Natural killer cell (primary cell): ENCODE results near the gene SUSD3. TPM values are rescaled to one million over a fixed set of nuclear protein-coding genes. Genes with fewer than 3 reads are reported as not detected.
"Not testable (repeated sequence)": the region's sequence is repeated elsewhere in the genome, so short reads cannot be mapped to it uniquely, and the experiment has no call there.

ENCODE experiments used
- ATAC-seq, 3 donors: fragments of 150-1000 bp in 2 of 3; fragments of 200-7000 bp in 1 of 3; cut with Tn5 transposase; 1 replicate in 1 of 3; 2 replicates in 2 of 3; pipeline ENCODE4 v1.10.0; 2021; ENCODE audit warnings: mild to moderate bottlenecking in 2 of 3, moderate library complexity in 2 of 3
- DNase-seq, 2 donors: peaks; one replicate each; pipeline versions ENCODE4 v3.0.0 to v3.0.0-alpha.2; 2013 to 2021; ENCODE audit warnings: mixed read lengths in 1 of 2
- H3K27ac ChIP-seq: one replicate; pipeline ENCODE4 v1.5.1; 2013; ENCODE audit warnings: mild to moderate bottlenecking, low read length
- H3K27me3 ChIP-seq: one replicate; pipeline ENCODE4 v1.6.1; 2013; ENCODE audit warnings: low read length; ENCODE audit not compliant: control insufficient read depth, insufficient read depth
- H3K36me3 ChIP-seq: one replicate; pipeline ENCODE4 v1.6.1; 2013; ENCODE audit warnings: low read length; ENCODE audit not compliant: control insufficient read depth, insufficient read depth
- H3K4me1 ChIP-seq: one replicate; pipeline ENCODE4 v1.6.1; 2013; ENCODE audit warnings: low read length; ENCODE audit not compliant: control insufficient read depth, insufficient read depth
- H3K4me3 ChIP-seq: one replicate; pipeline ENCODE4 v1.5.1; 2013; ENCODE audit warnings: low read length
- H3K9me3 ChIP-seq: one replicate; pipeline ENCODE4 v1.6.1; 2013; ENCODE audit warnings: low read length; ENCODE audit not compliant: control insufficient read depth, insufficient read depth
- H3K27ac Mint-ChIP-seq, 2 donors: one replicate each; pipeline ENCODE4 v1.8.0; 2022; ENCODE audit warnings: mild to moderate bottlenecking in 2 of 2, mixed read lengths in 2 of 2, moderate library complexity in 1 of 2
- H3K27me3 Mint-ChIP-seq, 2 donors: one replicate each; pipeline ENCODE4 v1.8.0; 2022; ENCODE audit warnings: low read depth in 2 of 2, mixed read lengths in 2 of 2
- H3K36me3 Mint-ChIP-seq: one replicate; pipeline ENCODE4 v1.8.0; 2022; ENCODE audit warnings: mixed read lengths
- H3K4me1 Mint-ChIP-seq, 2 donors: one replicate each; pipeline ENCODE4 v1.8.0; 2022; ENCODE audit warnings: mixed read lengths in 2 of 2
- H3K4me3 Mint-ChIP-seq: one replicate; pipeline ENCODE4 v1.8.0; 2022; ENCODE audit warnings: mild to moderate bottlenecking, moderate library complexity, mixed read lengths
- H3K9me3 Mint-ChIP-seq, 2 donors: one replicate each; pipeline ENCODE4 v1.8.0; 2022; ENCODE audit warnings: mixed read lengths in 2 of 2
- WGBS: methylation state at CpG from one replicate; pipeline ENCODE4 v1.1.7; 2013; ENCODE audit warnings: missing lambda C conversion rate; ENCODE audit not compliant: insufficient coverage; 5-methylcytosine and 5-hydroxymethylcytosine counted together
- intact Hi-C: fragments of 100-400 bp; cut with micrococcal nuclease; formaldehyde crosslinking; loops from one replicate; pipeline ENCODE4 v1.14.2; 2022
- total RNA-seq, 4 donors: library from RNA; stranded (reverse); fragments of 120-200 nt in 1 of 4; gene quantifications; one replicate each; pipeline versions ENCODE4 v1.2.3 to v1.2.4, GENCODE V29; 2013 to 2022
- TF ChIP-seq, protein P1 (sequence below): fragments of 200-600 bp; IDR thresholded peaks from one replicate; pipeline ENCODE4 v1.8.0; 2022; ENCODE audit warnings: antibody characterized with exemption

Gene SUSD3
- total RNA-seq, 3 donors from 2014 or later (not counting 1 experiment from before 2014, with no cell fraction given): 1.2 to 2.1 (median 1.8) TPM

DNA sequence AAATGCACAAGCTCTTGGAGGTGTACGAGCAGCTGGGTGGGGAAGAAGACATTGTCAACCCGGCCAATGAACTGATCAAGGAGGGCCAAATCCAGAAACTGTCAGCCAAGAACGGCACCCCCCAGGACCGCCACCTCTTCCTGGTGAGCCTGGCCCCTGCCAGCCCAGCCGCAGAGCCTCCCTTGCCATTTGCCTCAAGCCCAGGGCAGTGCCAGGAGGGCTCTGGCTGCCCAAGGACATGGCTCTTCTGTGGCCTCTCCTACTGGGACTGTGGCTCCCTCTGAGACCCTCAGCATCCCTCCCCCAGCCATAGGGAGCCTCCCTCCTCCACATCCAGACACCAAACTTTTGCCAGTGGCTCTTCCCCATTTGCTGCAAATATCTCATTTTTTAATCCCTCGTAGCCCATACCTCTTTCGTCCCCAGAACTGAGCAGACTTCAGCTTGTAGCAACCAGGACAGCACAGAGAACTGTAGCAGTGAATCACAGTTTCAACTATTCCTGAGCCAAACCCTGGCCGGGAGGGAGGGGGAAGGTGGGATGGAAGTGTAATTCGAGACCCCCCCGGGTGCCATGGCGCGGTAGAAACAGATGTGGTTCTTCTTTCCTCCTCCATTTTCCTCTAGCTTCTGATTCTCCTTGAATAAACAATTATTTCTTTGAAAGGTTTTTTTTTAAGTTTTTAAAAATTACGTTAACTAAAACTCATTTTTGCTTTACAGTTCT is 44.5 kb upstream of the SUSD3 start:
- H3K4me3 ChIP-seq: no peak overlapping the region
- WGBS: 98% methylated on average over 12 of the region's 13 CpGs
- Mint-ChIP-seq H3K27me3 (no peaks in the 10 kb centered on the region), H3K36me3 (peaks cover 7% of the 10 kb centered on the region), H3K4me1 (peaks cover 11 to 23% of the 10 kb centered on the region in 2 donors), H3K4me3 (no peak overlapping the region), H3K27ac (peak overlapping the region in 1 of 2 donors; percentile 56), H3K9me3 (no peaks in the 10 kb centered on the region)
- TF ChIP-seq, protein P1, sequence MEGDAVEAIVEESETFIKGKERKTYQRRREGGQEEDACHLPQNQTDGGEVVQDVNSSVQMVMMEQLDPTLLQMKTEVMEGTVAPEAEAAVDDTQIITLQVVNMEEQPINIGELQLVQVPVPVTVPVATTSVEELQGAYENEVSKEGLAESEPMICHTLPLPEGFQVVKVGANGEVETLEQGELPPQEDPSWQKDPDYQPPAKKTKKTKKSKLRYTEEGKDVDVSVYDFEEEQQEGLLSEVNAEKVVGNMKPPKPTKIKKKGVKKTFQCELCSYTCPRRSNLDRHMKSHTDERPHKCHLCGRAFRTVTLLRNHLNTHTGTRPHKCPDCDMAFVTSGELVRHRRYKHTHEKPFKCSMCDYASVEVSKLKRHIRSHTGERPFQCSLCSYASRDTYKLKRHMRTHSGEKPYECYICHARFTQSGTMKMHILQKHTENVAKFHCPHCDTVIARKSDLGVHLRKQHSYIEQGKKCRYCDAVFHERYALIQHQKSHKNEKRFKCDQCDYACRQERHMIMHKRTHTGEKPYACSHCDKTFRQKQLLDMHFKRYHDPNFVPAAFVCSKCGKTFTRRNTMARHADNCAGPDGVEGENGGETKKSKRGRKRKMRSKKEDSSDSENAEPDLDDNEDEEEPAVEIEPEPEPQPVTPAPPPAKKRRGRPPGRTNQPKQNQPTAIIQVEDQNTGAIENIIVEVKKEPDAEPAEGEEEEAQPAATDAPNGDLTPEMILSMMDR: no peak
- DNase-seq (no peak), ATAC-seq (no peak)
- H3K9me3 ChIP-seq: no peaks in the 10 kb centered on the region
- H3K36me3 ChIP-seq: peaks cover 71% of the 10 kb centered on the region
- no peaks in the 10 kb centered on the region for H3K27me3 ChIP-seq
- H3K27ac ChIP-seq: no peak overlapping the region
- intact Hi-C loops: no loop called here
- no peaks in the 10 kb centered on the region for H3K4me1 ChIP-seq

DNA sequence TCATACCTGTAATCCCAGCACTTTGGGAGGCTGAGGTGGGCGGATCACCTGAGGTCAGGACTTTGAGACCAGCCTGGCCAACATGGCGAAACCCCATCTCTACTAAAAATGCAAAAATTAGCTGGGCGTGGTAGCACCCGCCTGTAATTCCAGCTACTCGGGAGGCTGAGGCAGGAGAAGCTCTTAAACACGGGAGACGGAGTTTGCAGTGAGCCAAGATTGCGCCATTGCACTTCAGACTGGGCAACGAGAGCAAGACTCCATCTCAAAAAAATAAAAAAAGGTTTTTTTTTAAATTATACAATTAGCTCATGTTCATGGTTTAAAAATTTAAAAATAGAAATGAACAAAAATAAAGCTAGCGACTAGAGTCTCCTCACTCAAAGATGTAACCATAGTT is 43.3 kb upstream of the SUSD3 start:
- H3K4me1 ChIP-seq, H3K27me3 Mint-ChIP-seq, ATAC-seq, DNase-seq, H3K9me3 Mint-ChIP-seq, H3K27me3 ChIP-seq, intact Hi-C loops, H3K4me3 Mint-ChIP-seq, H3K4me3 ChIP-seq, H3K27ac ChIP-seq, H3K36me3 Mint-ChIP-seq, H3K9me3 ChIP-seq, H3K27ac Mint-ChIP-seq: not testable (repeated sequence)
- WGBS: 96% methylated on average over 8 of the region's 10 CpGs
- H3K4me1 Mint-ChIP-seq: peaks cover 11 to 22% of the 10 kb centered on the region in 2 donors
- peaks cover 72% of the 10 kb centered on the region for H3K36me3 ChIP-seq

DNA sequence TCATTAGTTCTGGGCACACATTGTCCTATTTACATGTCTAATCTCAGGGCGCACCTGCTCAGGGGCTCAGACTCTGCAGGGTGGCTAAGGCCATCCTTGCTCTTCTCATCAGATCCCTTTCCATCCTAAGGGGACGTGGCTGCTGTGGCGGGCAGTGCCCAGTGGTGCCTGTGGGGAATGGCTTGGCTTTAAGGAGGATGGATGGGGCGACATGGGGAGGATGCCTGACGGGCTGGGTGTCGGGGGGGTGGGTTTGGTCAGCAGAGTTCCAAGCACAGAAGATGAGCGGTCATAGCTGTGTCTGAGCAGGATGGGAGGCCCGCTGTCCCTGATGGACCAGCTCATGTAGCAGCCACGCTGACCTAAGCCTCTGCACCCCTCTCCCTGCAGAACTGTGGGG is 40.9 kb upstream of the SUSD3 start:
- intact Hi-C loops: no loop called here
- H3K27me3 Mint-ChIP-seq: no peaks in the 10 kb centered on the region
- H3K4me3 Mint-ChIP-seq: no peak overlapping the region
- peak overlapping the region; percentile 9 to 43 for H3K27ac Mint-ChIP-seq
- no peaks in the 10 kb centered on the region for H3K27me3 ChIP-seq
- H3K36me3 ChIP-seq: peaks cover 83% of the 10 kb centered on the region
- H3K4me1 Mint-ChIP-seq: peaks cover 11 to 18% of the 10 kb centered on the region in 2 donors
- no peak for DNase-seq
- 97% methylated on average over 9 of the region's 9 CpGs for WGBS
- H3K27ac ChIP-seq: no peak overlapping the region
- no peak for ATAC-seq
- H3K4me1 ChIP-seq: no peaks in the 10 kb centered on the region
- peaks cover 7% of the 10 kb centered on the region for H3K36me3 Mint-ChIP-seq
- TF ChIP-seq, protein P1: no peak
- no peak overlapping the region for H3K4me3 ChIP-seq
- H3K9me3 ChIP-seq: no peaks in the 10 kb centered on the region
- H3K9me3 Mint-ChIP-seq: no peaks in the 10 kb centered on the region

DNA sequence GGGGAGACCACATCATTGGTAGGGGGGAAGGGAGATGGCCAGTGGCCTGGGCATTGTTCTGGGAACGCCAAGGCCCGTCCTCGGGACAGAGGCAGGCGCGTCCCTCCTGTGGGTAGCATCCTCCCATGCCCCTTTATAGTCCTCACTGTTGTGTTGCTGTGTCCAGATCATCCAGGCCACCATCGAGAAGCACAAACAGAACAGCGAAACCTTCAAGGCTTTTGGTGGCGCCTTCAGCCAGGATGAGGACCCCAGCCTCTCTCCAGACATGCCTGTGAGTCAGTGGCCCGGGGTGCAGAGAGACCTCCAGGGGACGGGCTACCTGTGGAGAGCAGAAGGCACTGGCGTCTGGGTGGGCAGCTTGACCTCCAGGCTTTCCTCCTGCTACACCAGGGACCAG is 38.4 kb upstream of the SUSD3 start:
- DNase-seq (no peak), ATAC-seq (no peak)
- Mint-ChIP-seq H3K27me3 (no peaks in the 10 kb centered on the region), H3K4me3 (no peak overlapping the region), H3K27ac (no peak overlapping the region), H3K9me3 (no peaks in the 10 kb centered on the region), H3K4me1 (peaks cover 10 to 34% of the 10 kb centered on the region in 2 donors), H3K36me3 (no peaks in the 10 kb centered on the region)
- Histone ChIP-seq H3K36me3 (peaks cover 87% of the 10 kb centered on the region), H3K9me3 (no peaks in the 10 kb centered on the region), H3K4me1 (peaks cover 13% of the 10 kb centered on the region), H3K27ac (no peak overlapping the region), H3K4me3 (no peak overlapping the region), H3K27me3 (no peaks in the 10 kb centered on the region)
- WGBS: 99% methylated on average over 11 of the region's 11 CpGs
- intact Hi-C loops: no loop called here
- TF ChIP-seq, protein P1: no peak
